Measurements from ENCODE around the gene ZSCAN26.
"Not testable (repeated sequence)": the region's sequence is repeated elsewhere in the genome, so short reads cannot be mapped to it uniquely, and the experiment has no call there.

ZSCAN26 gene

DNA sequence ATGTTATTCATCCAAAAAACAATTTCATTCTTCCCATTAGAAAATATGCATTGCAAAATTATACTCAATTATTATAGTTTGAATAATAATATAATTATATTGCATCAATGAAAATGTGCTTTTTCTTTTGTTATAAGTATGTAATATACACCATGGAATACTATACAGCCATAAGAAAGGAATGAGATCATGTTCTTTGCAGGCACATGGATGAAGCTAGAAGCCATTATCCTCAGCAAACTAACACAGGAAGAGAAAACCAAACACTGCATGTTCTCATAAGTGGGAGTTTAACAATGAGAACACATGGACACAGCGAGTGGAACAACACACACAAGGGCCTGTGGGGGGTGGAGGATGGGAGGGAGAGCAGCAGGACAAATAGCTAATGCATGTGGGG lies 9.9 kb upstream of the ZSCAN26 start:
- no peak for DNase-seq

- peak; percentile 83 for DNase-seq
Measured at GRCh38 chr6:28258877-28259777, 7.8 kb upstream of the ZSCAN26 start, which contains the start of gene NKAPL. NKAPL (plus strand) TSS chr6:28259297; CDS start chr6:28259372, 75 bp downstream.

DNA sequence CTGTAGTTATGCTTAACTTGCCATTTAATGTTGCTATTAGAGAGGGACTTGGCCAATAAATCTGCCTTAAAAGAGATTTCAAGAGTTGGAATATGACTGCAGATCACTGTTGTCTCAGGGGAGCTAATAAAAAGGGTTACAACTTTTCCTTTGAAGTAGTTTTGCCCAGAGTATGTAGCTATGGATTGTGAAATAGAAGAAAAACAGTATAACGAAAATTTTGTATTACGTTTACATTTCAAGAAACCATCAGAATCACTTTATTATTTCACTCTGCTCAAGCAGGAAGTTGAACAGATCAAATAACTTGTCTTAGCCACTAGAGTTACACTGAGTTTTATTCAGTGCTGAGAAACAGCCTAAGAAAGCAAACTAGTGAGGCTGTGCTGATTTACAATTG lies 3.0 kb upstream of the ZSCAN26 start:
- no peak for DNase-seq

DNA sequence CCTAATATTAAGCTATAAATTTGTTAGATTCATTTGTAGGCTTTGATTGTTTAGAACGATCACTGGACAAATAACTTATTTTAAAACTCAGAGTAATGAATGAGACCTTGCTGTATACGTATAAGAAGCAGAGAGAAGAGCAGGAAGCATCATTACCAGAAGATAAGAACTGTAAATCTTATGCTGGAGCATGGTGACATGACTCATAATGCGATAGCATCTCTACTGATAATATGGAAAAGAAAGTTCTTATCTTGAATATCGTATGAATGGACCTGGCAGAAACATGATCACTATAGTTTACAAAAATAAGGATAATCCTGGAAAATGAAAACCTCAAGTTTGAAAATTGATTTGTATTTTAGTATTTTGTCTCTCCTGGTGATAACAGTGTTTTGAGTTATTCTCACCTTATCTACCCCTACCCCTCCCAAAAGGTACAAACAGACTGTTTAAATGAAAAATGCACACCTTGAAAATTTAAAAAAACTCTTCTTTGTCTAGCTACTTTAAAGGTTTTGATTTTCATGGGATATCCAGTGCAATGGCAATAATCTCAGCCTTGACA lies 2.0 kb upstream of the ZSCAN26 start:
- DNase-seq: no peak

GRCh38 chr6:28266563-28266961 lies 381 bp upstream of the ZSCAN26 start:
- no peak for DNase-seq

DNA sequence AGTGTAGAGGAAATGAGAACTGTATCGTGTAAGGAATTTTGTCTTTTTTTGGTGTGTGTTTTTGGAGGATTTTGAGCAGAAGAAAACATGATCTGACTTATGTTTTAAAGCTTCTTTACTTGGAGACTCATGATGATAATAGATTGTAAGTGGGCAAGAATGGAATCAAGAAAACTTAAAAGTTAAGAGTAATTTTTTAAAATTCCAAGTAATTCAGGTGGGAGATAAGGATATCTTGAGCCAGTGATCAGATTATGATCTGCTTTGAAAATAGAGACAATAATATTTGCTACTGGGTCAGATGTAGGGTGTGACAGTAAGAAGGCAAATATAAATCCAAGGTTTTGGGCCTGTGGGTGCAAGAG lies 734 bp downstream of the ZSCAN26 start:
- no peak for DNase-seq

- DNase-seq: no peak
Measured at GRCh38 chr6:28269492-28269891, 2.5 kb downstream of the ZSCAN26 start.

DNA sequence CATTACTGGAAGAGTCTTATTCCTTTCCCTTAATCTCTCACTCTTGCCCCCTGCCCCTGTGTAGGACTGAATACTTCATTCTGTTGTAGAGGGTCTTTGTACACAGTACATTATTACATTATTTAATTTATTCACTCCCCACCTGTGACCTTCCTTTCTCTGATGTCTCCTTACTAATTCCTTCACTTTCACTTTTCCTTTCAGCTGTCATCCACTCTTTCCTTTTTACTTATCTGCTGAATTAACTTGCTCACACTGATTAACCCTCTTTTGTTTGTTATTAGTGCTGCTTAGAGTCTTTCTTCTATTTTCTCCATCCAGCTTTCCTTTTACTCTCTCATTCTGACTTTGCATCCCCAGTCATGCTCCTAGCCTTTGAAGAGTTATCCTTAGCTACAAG lies 7.9 kb downstream of the ZSCAN26 start:
- no peak for DNase-seq

DNA sequence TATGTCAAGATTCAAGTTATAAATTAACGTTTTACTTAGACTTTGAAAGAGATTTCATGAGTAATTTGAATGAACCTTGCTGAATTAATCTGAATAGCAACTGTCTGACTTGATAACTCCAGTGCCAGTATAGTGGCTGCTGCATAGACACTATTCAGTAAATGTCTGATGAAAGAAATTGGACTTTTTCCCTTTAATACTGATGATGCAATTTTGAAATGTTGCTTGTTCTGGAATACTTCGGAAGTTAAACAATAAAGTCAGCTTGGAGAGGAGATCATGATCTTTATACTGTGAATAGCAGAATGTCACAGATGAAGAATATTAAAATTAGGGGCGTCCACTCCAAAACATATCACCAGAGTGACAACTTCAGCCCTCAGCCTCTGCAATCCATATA lies 10.8 kb downstream of the ZSCAN26 start:
- DNase-seq: no peak

GRCh38 chr6:28280595-28281287 lies 13.8 kb downstream of the ZSCAN26 start:
- no peak for DNase-seq

GRCh38 chr6:28281288-28282064 lies 14.5 kb downstream of the ZSCAN26 start, which contains the start of gene PGBD1:
PGBD1 (plus strand) TSS chr6:28281572; CDS start chr6:28283814, 2,242 bp downstream.
- peak; percentile 83 for DNase-seq

DNA sequence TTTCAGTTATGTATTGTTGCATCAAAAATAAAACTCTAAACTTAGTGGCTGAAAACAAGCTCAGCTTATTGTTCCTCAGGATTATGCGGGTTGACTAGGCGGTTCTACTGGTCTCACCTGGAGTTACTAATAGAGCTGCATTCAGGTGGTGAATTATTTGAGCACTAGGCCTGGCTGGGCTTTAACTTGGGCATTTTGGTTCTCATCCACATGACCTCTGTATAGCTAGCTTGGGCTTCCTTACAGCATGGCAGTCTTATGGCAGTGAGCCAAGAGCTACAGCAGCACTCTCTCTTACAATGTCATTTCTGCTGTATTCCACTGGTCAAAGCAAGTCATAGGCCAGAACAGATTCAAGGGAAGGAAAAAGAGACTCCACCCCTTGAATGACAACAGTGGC lies 16.0 kb downstream of the ZSCAN26 start:
- no peak for DNase-seq

DNA sequence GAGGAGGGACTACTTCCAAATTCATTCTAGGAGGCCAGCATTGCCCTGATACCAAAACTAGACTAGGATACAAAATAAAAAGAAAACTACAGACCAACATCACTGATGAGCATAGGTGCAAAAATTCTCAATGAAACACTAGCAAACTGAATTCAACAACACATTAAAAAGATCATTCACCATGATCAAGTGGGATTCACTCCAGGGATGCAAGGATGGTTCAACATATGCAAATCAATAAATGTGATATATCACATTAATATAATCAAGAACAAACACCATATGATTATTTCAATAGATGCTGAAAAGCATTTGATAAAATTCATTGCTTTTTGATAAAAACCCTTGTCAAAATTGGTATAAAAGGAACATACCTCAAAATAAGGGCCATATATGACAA lies 24.6 kb downstream of the ZSCAN26 start:
- no peak for DNase-seq

GRCh38 chr6:28295326-28295725 lies 28.4 kb downstream of the ZSCAN26 start:
- no peak for DNase-seq

GRCh38 chr6:28296520-28297060 lies 29.6 kb downstream of the ZSCAN26 start:
- DNase-seq: no peak

DNA sequence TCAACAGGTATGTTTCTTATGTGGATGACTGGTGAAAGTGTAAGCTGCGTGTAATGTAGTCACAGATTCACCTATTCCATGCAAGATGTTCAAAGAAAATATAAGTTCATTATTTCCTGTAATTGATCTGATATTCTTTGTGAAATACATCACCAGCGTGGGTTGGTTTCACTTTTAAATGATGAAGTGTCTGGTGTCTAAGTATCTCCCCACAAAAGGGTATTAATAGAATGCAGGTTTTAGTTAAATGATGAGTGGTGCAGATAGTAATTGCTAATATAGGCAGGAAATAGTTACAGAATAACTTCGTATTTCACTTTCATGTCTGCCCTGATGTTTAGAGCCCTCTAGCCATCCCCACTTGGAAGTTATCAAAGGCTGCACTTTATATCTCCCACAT lies 36.6 kb downstream of the ZSCAN26 start:
- DNase-seq: no peak

- DNase-seq: not testable (repeated sequence)
Measured at GRCh38 chr6:28306363-28306762, 39.4 kb downstream of the ZSCAN26 start.

DNA sequence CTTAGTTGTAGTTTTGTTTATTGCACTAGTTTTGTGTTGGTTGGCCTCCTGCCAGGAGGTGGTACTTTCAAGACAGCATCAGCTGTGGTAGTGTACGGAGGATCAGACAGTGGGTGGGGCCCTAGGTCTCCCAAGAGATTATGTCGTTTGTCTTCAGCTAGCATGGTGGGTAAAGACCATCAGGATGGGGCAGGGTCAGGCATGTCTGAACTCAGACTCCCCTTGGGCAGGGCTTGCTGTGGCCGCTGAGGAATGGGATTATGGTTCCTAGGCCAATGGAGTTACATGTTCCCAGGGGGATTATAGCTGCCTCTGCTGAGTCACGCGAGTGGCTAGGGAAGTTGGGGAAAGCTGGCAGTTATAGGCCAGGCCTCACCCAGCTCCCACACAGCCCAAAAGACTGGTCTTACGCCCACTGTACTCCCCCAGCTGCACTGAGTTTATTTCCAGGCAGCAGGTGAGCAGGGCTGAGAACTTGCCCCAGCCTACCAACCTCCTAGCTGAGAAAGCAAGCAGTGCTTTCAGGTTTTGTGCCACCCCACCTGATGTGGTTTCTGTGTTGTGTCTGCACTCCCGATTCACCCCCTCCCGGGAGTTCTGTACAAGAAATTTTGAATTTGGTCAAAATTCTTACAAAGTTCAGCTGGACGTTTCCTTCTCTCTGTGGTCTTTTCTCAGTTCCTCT lies 44.3 kb downstream of the ZSCAN26 start:
- no peak for DNase-seq

DNA sequence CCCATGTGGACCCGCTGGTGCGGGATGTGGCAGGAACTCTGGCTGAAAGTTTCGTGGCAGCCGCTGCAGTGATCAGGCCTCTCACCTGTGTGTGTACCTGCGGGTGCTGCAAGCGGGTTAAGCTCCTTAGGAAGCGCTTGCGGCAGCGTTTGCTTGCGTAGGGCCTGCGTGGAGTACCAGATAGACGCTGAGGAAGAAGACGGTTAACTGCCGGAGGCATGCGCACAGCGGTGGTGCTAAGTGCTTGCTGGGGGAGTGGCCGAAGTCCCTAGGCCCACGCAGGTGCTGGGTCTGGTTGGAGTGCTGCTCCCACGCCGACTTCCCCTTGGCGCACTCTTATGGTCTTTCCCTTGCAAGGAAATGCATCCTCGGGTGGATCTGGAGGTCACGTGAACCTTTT lies 46.0 kb downstream of the ZSCAN26 start:
- DNase-seq: no peak

DNA sequence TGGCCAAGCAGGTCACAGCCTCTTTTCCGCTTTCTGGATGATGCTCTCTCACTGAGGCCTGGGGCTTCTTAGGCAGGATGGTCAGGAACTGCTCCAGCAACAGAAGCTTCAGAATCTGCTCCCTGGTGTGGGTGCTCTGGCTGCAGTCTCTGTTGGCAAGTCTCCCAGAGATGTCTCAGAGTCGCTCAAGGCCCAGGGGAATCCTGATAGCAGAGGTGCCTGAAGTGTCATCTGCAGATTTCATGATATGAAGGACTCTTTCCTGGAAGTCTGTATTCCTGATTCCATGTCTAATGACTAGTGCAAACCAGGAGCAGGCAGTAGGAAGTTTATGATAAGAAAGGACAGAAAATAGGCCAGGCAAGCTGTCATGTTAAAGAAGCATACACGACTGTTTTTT lies 48.7 kb downstream of the ZSCAN26 start:
- no peak for DNase-seq

DNA sequence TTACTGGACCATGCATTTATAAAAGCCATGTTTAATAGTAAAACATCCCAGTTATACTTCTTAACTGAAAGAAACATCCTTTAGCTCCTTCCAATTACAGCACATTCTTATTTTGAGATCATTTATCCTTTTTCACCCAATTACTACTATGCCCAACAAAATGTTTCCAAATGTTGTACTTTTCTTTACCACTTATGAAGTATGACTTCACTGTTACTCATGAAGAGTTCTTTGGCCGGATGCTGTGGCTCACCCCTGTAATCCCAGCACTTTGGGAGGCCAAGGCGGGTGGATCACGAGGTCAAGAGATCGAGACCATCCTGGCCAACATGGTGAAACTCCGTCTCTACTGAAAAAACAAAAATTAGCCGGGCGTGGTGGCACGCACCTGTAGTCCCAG lies 50.9 kb downstream of the ZSCAN26 start:
- not testable (repeated sequence) for DNase-seq

DNA sequence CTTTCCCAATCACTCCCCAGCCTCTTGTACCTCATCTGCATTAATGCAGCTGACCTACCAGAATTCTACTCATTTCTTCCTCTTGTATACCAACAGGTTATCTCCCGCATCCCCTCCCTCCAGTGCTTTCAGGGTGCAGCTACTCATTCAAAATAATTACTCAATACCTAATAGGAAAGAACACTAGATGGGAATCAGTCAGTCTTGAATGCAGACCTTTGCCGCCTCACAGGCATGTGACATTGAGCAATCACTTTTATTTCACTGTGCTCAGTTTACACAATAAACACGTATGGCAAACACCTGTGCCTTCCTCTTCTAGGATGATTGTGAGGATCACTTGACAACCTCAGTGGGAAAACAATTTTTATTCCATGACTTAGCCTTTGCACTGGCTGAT lies 55.7 kb downstream of the ZSCAN26 start:
- DNase-seq: no peak
